K562 (cell line): Measurements from ENCODE around the gene RAI1. TPM values are rescaled to one million over a fixed set of nuclear protein-coding genes. Genes with fewer than 3 reads are reported as not detected.

ENCODE experiments used
- RBM34 ChIP-seq: fragments of 200-400 bp; formaldehyde crosslinking; IDR thresholded peaks from 2 replicates; pipeline ENCODE4 v1.6.1; 2018; ENCODE audit warnings: low read length, borderline replicate concordance; ENCODE audit not compliant: insufficient read depth
- TRIM25 ChIP-seq: fragments of 450-650 bp; IDR thresholded peaks from 2 replicates; pipeline ENCODE4 v1.7.0; 2016; ENCODE audit warnings: borderline replicate concordance
- ZFP91 ChIP-seq: sonication (generic); formaldehyde crosslinking; IDR thresholded peaks from 2 replicates; pipeline ENCODE4 v1.8.0; 2022; ENCODE audit warnings: mild to moderate bottlenecking, missing genetic modification reagents
- ZKSCAN8 ChIP-seq: fragments of 200-800 bp; sonication (Bioruptor generic); IDR thresholded peaks from 2 replicates; pipeline ENCODE4 v1.6.1; 2016; ENCODE audit warnings: missing genetic modification characterization, missing compliant biosample characterization
- ZMIZ1 ChIP-seq, 2 experiments: fragments of 150-350 bp in 1 of 2; IDR thresholded peaks; 2 replicates each; pipeline ENCODE4 v1.6.1; 2012 to 2016; ENCODE audit warnings: low read depth in 2 of 2, low read length in 2 of 2, mild to moderate bottlenecking in 1 of 2, moderate library complexity in 1 of 2
- polyA plus RNA-seq, 8 experiments: library from polyadenylated mRNA; depleted of rRNA in 4 of 8; stranded (reverse) in 5 of 8; unstranded in 3 of 8; fragments of >200 nt; fragmentation: Nextera tagmentation in 2 of 8; fragmentation: Illumina TruSeq in 1 of 8; extraction: Ambion mirVana in 2 of 8; extraction: Trizol in 1 of 8; gene quantifications; 2 replicates each; pipeline versions ENCODE4 v1.2.1 to v1.2.3, GENCODE V29; 2011 to 2014; ENCODE audit warnings: inconsistent platforms in 1 of 8, missing spikeins in 1 of 8
- total RNA-seq, 7 experiments: library from RNA; depleted of rRNA in 6 of 7; stranded (reverse); fragments of >200 nt in 6 of 7; fragmentation: Illumina TruSeq in 2 of 7; extraction: Trizol in 2 of 7; gene quantifications; 2 replicates each; pipeline versions ENCODE4 v1.2.1 to v1.2.3, GENCODE V29; 2011 to 2021; ENCODE audit warnings: low replicate concordance in 1 of 7

RAI1 gene
- total and polyA plus RNA-seq, 9 of the 15 experiments (the other 6 are each of a cell fraction or from before 2014, with no cell fraction given), result 0.68 to 19.9 (median 5.5) TPM

- no peak for TF ChIP-seq ZMIZ1 (IDR thresholded peaks at IDR 0.05; ENCODE audit: low read depth in 2 of 2, low read length in 2 of 2)
- no peak for TF ChIP-seq ZFP91 (CRISPR knock-in tag)
- TF ChIP-seq ZKSCAN8 (CRISPR knock-in tag), result no peak
- no peak for TF ChIP-seq RBM34
- no peak for TF ChIP-seq TRIM25
Observed at GRCh38 chr17:17811381-17812210, 130.3 kb downstream of the RAI1 start (continued).
